Heart right ventricle (tissue), 16 donors: ENCODE measurements around the gene TRAP1. TPM values are rescaled to one million over a fixed set of nuclear protein-coding genes. Genes with fewer than 3 reads are reported as not detected.

Experiments used
- ATAC-seq, 8 donors: fragments of 200-7000 bp; cut with Tn5 transposase; one replicate each; pipeline ENCODE4 v1.9.1; 2020; ENCODE audit warnings: mild to moderate bottlenecking in 8 of 8, moderate library complexity in 8 of 8, moderate number of reproducible peaks in 1 of 8
- DNase-seq, 2 donors: peaks; one replicate each; pipeline ENCODE4 v3.0.0-alpha.2; 2020
- H3K27ac ChIP-seq, 10 donors: fragments of 200-600 bp; sonication (generic) in 2 of 10; one replicate each; pipeline versions ENCODE4 v1.5.0 to v1.8.0; 2020 to 2022; ENCODE audit warnings: mild to moderate bottlenecking in 3 of 10
- H3K27me3 ChIP-seq, 7 donors: fragments of 200-600 bp; one replicate each; pipeline ENCODE4 v1.8.0; 2021 to 2022; ENCODE audit warnings: mild to moderate bottlenecking in 2 of 7
- H3K36me3 ChIP-seq, 9 donors: fragments of 200-600 bp; sonication (generic) in 1 of 9; one replicate each; pipeline versions ENCODE4 v1.5.0 to v1.8.0; 2020 to 2022; ENCODE audit warnings: mild to moderate bottlenecking in 2 of 9
- H3K4me1 ChIP-seq, 9 donors: fragments of 200-600 bp; sonication (generic) in 1 of 9; one replicate each; pipeline versions ENCODE4 v1.5.0 to v1.8.0; 2020 to 2022; ENCODE audit warnings: mild to moderate bottlenecking in 4 of 9
- H3K4me3 ChIP-seq, 10 donors: fragments of 200-600 bp; sonication (generic) in 2 of 10; one replicate each; pipeline versions ENCODE4 v1.5.0 to v1.8.0; 2020 to 2022; ENCODE audit warnings: mild to moderate bottlenecking in 7 of 10, moderate library complexity in 2 of 10
- H3K9me3 ChIP-seq, 11 donors: fragments of 200-600 bp in 10 of 11; sonication (generic) in 2 of 11; one replicate each; pipeline versions ENCODE4 v1.5.0 to v1.8.0; 2013 to 2022; ENCODE audit warnings: mild to moderate bottlenecking in 2 of 11, control low read depth in 1 of 11, moderate library complexity in 1 of 11
- WGBS, 2 donors: extraction: QIAGEN DNeasy Blood & Tissue Kit; methylation state at CpG; one replicate each; pipeline ENCODE4 v1.1.7; 2013; ENCODE audit warnings: inconsistent platforms in 1 of 2; 5-methylcytosine and 5-hydroxymethylcytosine counted together
- intact Hi-C, 10 donors: fragments of 100-400 bp; cut with DNase I; formaldehyde crosslinking; loops; one replicate each; pipeline versions ENCODE4 v1.11.1 to v1.14.2; 2022
- polyA plus RNA-seq, 2 donors: library from polyadenylated mRNA; stranded (reverse); fragments of 200-250 nt; gene quantifications; one replicate each; pipeline ENCODE4 v1.2.3, GENCODE V29; 2013
- total RNA-seq, 10 donors: library from RNA; stranded (reverse); fragmentation: NEBNext Ultra II Directional in 3 of 10; extraction: Animal tissue kit (Norgen Biotek cat#: 25700) in 3 of 10; gene quantifications; one replicate each; pipeline versions ENCODE4 v1.2.1 to v1.2.4, GENCODE V29; 2021 to 2023
- TF ChIP-seq, protein P1 (sequence below), 9 donors: fragments of 200-600 bp; sonication (generic) in 2 of 9; IDR thresholded peaks; one replicate each; pipeline versions ENCODE4 v1.5.0 to v1.8.0; 2021 to 2022; ENCODE audit warnings: antibody characterized with exemption in 9 of 9, mild to moderate bottlenecking in 5 of 9, moderate library complexity in 1 of 9
- donor health status: Arrhythmogenic right ventricular cardiomyopathy.
- donor health status: ischemic (EF 13 %, LVEDD 7.1; RV severe dilation, severe dysfunction).
- donor health status: healthy with polysubstance abuse.
- donor health status: DM: no; HTN: yes; CAD: no.
- donor health status: DM: no; HTN: no; CAD: no.
- donor health status: ischemic (EF 25% LVEDD 6.9; RV normal size, moderate dysfunction).
- donor health status: ischemic (EF 25% LVEDD 5.7; RV mildly dilated, moderate dysfunction).
- donor health status: healthy.
- donor health status: DM: yes; HTN: yes; CAD: no.
- donor health status: Ischemic cardiomyopathy.
- donor health status: ischemic (EF 35%, LVEDD 5.7; RV mildly dilated, moderate dysfunction).
- donor health status: nonischemic (EF 11% LVEDD 7.7; RV severe dilation, severe dysfunction).
- donor health status: DM: yes; HTN: yes; CAD: no.
- donor health status: PGD.
- donor health status: ischemic (EF 29% LVEDD 5.4; RV normal size, mild dysfunction).
- donor health status: nonischemic (EF 23%, LVEDD 6.1; RV moderate dilation, normal function).

TRAP1 gene
- total and polyA plus RNA-seq, 12 donors = 57.3 to 148 (median 120) TPM

- 87 to 93% methylated on average over 10 of the region's 10 CpGs for WGBS, 2 donors
- no peak for DNase-seq
- no peaks in the 10 kb centered on the region for H3K9me3 ChIP-seq
- peaks cover 0 to 19% (median 9%) of the 10 kb centered on the region in 9 donors for H3K36me3 ChIP-seq
- no peak overlapping the region for H3K4me3 ChIP-seq
- no peaks in the 10 kb centered on the region for H3K27me3 ChIP-seq
- H3K4me1 ChIP-seq = peaks cover 3 to 8% (median 7%) of the 10 kb centered on the region in 9 donors
- H3K27ac ChIP-seq = no peak overlapping the region
- TF ChIP-seq, protein P1, sequence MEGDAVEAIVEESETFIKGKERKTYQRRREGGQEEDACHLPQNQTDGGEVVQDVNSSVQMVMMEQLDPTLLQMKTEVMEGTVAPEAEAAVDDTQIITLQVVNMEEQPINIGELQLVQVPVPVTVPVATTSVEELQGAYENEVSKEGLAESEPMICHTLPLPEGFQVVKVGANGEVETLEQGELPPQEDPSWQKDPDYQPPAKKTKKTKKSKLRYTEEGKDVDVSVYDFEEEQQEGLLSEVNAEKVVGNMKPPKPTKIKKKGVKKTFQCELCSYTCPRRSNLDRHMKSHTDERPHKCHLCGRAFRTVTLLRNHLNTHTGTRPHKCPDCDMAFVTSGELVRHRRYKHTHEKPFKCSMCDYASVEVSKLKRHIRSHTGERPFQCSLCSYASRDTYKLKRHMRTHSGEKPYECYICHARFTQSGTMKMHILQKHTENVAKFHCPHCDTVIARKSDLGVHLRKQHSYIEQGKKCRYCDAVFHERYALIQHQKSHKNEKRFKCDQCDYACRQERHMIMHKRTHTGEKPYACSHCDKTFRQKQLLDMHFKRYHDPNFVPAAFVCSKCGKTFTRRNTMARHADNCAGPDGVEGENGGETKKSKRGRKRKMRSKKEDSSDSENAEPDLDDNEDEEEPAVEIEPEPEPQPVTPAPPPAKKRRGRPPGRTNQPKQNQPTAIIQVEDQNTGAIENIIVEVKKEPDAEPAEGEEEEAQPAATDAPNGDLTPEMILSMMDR (IDR thresholded peaks at IDR 0.05) = no peak
- intact Hi-C loops = no loop called here
- no peak for ATAC-seq
Measured at GRCh38 chr16:3722508-3722907, 5.2 kb upstream of the TRAP1 start.

DNA sequence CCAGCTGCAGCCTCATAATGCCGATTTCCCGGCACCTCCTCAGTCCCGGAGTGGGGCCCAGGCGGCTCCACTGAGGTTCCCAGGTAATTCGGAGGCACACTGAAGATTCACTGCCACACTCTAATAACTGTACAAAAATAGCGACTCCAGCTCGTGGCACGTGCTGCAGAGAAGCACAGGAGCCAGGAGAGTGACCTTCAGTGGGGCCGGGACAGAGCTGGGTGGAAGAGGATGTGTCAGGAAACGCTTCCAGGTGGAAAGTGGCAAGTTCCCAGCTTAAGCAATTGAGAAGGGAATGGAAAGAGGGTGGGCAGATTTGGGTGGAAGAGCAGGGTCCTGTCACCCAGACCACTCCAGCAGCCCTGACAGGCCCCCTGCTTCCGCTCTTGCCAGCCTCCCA, 3.1 kb upstream of the TRAP1 start:
- no peak overlapping the region for H3K4me3 ChIP-seq
- H3K36me3 ChIP-seq = no peaks in the 10 kb centered on the region
- peak overlapping the region in 1 of 10 donors; percentile 30 for H3K27ac ChIP-seq
- no peaks in the 10 kb centered on the region for H3K9me3 ChIP-seq
- intact Hi-C loops = no loop called here
- 56 to 66% methylated on average over 11 of the region's 11 CpGs for WGBS, 2 donors
- H3K4me1 ChIP-seq = peaks cover 6 to 19% (median 15%) of the 10 kb centered on the region in 9 donors
- ATAC-seq (peak in 1 of 8 donors; percentile 27), DNase-seq (no peak)
- no peaks in the 10 kb centered on the region for H3K27me3 ChIP-seq
- TF ChIP-seq, protein P1 (IDR thresholded peaks at IDR 0.05) = no peak

- no peak overlapping the region for H3K27ac ChIP-seq
- ATAC-seq = no peak
- no peaks in the 10 kb centered on the region for H3K9me3 ChIP-seq
- 95 to 97% methylated on average over 10 of the region's 10 CpGs for WGBS, 2 donors
- no peaks in the 10 kb centered on the region for H3K27me3 ChIP-seq
- intact Hi-C loops = no loop called here
- peaks cover 6 to 19% (median 15%) of the 10 kb centered on the region in 9 donors for H3K4me1 ChIP-seq
- DNase-seq = no peak
- peaks cover 0 to 4% (median 0%) of the 10 kb centered on the region in 9 donors for H3K36me3 ChIP-seq
- TF ChIP-seq, protein P1 (IDR thresholded peaks at IDR 0.05) = no peak
- H3K4me3 ChIP-seq = no peak overlapping the region
Measured at GRCh38 chr16:3718628-3719027, 1.3 kb upstream of the TRAP1 start.

DNA sequence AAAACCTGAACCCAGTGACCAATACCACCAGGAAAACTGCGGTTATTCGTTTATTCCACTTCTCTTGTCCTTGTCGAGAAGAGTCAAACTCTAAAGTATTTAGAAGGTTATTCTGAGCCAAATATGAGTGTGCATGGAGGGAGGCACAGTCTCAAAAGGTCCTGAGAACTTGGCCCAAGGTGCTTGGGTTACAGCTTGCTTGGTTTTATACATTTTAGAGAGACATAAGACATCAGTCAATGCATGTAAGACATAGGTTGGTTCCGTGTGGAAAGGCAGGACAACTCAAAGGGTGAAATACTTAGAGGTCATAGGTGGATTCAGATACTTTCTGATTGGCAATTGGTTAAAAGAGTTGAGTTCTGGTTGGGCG, 681 bp upstream of the TRAP1 start:
- TF ChIP-seq, protein P1 (IDR thresholded peaks at IDR 0.05) = no peak
- intact Hi-C loops = no loop called here

More for the DNA sequence above, 681 bp upstream of the TRAP1 start:
- no peaks in the 10 kb centered on the region for H3K27me3 ChIP-seq
- peaks cover 0 to 10% (median 0%) of the 10 kb centered on the region in 9 donors for H3K36me3 ChIP-seq
- peak overlapping the region; percentile 66 to 100 (median 96) for H3K4me3 ChIP-seq
- peaks cover 6 to 19% (median 15%) of the 10 kb centered on the region in 9 donors for H3K4me1 ChIP-seq
- peak in 1 of 8 donors; percentile 6 for ATAC-seq
- 25 to 28% methylated on average over 5 of the region's 5 CpGs for whole genome bisulfite sequencing, 2 donors
- H3K9me3 ChIP-seq = no peaks in the 10 kb centered on the region
- no peak for DNase-seq
- H3K27ac ChIP-seq = peak overlapping the region; percentile 84 to 97 (median 94)
